Liver (tissue), 9 donors: ENCODE results near the gene LRRC27. TPM values are rescaled to one million over a fixed set of nuclear protein-coding genes. Genes with fewer than 3 reads are reported as not detected.

Experiments used
- DNase-seq: peaks from one replicate; pipeline ENCODE4 v3.0.0-alpha.2; 2017; ENCODE audit warnings: low spot score
- H3K27ac ChIP-seq, 2 donors: one replicate each; pipeline ENCODE4 v1.7.0; 2013; ENCODE audit warnings: inconsistent platforms in 2 of 2, low read length in 2 of 2, control low read depth in 1 of 2, low read depth in 1 of 2, mild to moderate bottlenecking in 1 of 2
- H3K27me3 ChIP-seq, 4 donors: one replicate each; pipeline versions ENCODE4 v1.6.1 to v1.7.0; 2013; ENCODE audit warnings: low read length in 3 of 4, inconsistent platforms in 1 of 4, mild to moderate bottlenecking in 1 of 4, moderate library complexity in 1 of 4; ENCODE audit not compliant: control insufficient read depth in 4 of 4, insufficient read depth in 4 of 4
- H3K36me3 ChIP-seq, 4 donors: one replicate each; pipeline versions ENCODE4 v1.6.1 to v1.7.0; 2013; ENCODE audit warnings: low read length in 3 of 4, mild to moderate bottlenecking in 3 of 4, low read depth in 1 of 4, moderate library complexity in 1 of 4; ENCODE audit not compliant: control insufficient read depth in 4 of 4, insufficient read depth in 3 of 4
- H3K4me1 ChIP-seq, 4 donors: one replicate each; pipeline versions ENCODE4 v1.6.1 to v1.7.0; 2013; ENCODE audit warnings: low read length in 3 of 4, mild to moderate bottlenecking in 3 of 4, moderate library complexity in 1 of 4; ENCODE audit not compliant: control insufficient read depth in 4 of 4, insufficient read depth in 4 of 4
- H3K4me3 ChIP-seq, 3 donors: one replicate each; pipeline versions ENCODE4 v1.6.1 to v1.7.0; 2013; ENCODE audit warnings: low read length in 3 of 3, control low read depth in 1 of 3, low read depth in 1 of 3, mild to moderate bottlenecking in 1 of 3
- H3K9ac ChIP-seq, 2 donors: one replicate each; pipeline ENCODE4 v1.7.0; 2013; ENCODE audit warnings: low read length in 2 of 2, mild to moderate bottlenecking in 2 of 2, moderate library complexity in 2 of 2, control low read depth in 1 of 2, low read depth in 1 of 2
- H3K9me3 ChIP-seq, 4 donors: one replicate each; pipeline versions ENCODE4 v1.6.1 to v1.7.0; 2013; ENCODE audit warnings: low read length in 3 of 4; ENCODE audit not compliant: control insufficient read depth in 4 of 4
- ATF3 ChIP-seq: IDR thresholded peaks from 2 replicates; pipeline ENCODE4 v1.6.1; 2016; ENCODE audit warnings: antibody characterized with exemption
- EGR1 ChIP-seq, 2 donors: IDR thresholded peaks; 2 replicates each; pipeline ENCODE4 v1.6.1; 2016 to 2018; ENCODE audit warnings: antibody characterized with exemption in 2 of 2, low read depth in 2 of 2
- FOXA1 ChIP-seq: IDR thresholded peaks from 2 replicates; pipeline ENCODE4 v1.6.1; 2016; ENCODE audit warnings: antibody characterized with exemption
- FOXA2 ChIP-seq: IDR thresholded peaks from 2 replicates; pipeline ENCODE4 v1.6.1; 2016; ENCODE audit warnings: antibody characterized with exemption
- GABPA ChIP-seq, 2 donors: IDR thresholded peaks in 1 of 2; conservative IDR thresholded peaks in 1 of 2; 2 replicates each; pipeline ENCODE4 v1.6.1; 2016; ENCODE audit warnings: antibody characterized with exemption in 2 of 2, mild to moderate bottlenecking in 1 of 2, moderate library complexity in 1 of 2
- HNF4A ChIP-seq, 2 donors: conservative IDR thresholded peaks; 2 replicates each; pipeline ENCODE4 v1.6.1; 2016; ENCODE audit warnings: antibody characterized with exemption in 2 of 2, mild to moderate bottlenecking in 2 of 2
- HNF4G ChIP-seq: IDR thresholded peaks from 2 replicates; pipeline ENCODE4 v1.6.1; 2016; ENCODE audit warnings: antibody characterized with exemption
- JUND ChIP-seq, 2 donors: IDR thresholded peaks; 2 replicates each; pipeline ENCODE4 v1.6.1; 2016; ENCODE audit warnings: antibody characterized with exemption in 2 of 2
- MAX ChIP-seq: IDR thresholded peaks from 2 replicates; pipeline ENCODE4 v1.6.1; 2016; ENCODE audit warnings: antibody characterized with exemption
- NR2F2 ChIP-seq: IDR thresholded peaks from 2 replicates; pipeline ENCODE4 v1.6.1; 2016; ENCODE audit warnings: antibody characterized with exemption
- RAD21 ChIP-seq, 2 donors: IDR thresholded peaks; 2 replicates each; pipeline ENCODE4 v1.6.1; 2016; ENCODE audit warnings: antibody characterized with exemption in 2 of 2, mild to moderate bottlenecking in 2 of 2
- RXRA ChIP-seq, 2 donors: IDR thresholded peaks; 2 replicates each; pipeline ENCODE4 v1.6.1; 2017 to 2018; ENCODE audit warnings: antibody characterized with exemption in 2 of 2, mild to moderate bottlenecking in 1 of 2
- SP1 ChIP-seq: IDR thresholded peaks from 2 replicates; pipeline ENCODE4 v1.6.1; 2018; ENCODE audit warnings: antibody characterized with exemption, mild to moderate bottlenecking
- TAF1 ChIP-seq: conservative IDR thresholded peaks from 2 replicates; pipeline ENCODE4 v1.6.1; 2016; ENCODE audit warnings: antibody characterized with exemption, mild to moderate bottlenecking
- YY1 ChIP-seq: IDR thresholded peaks from 2 replicates; pipeline ENCODE4 v1.6.1; 2016; ENCODE audit warnings: antibody characterized with exemption, mild to moderate bottlenecking
- ZBTB33 ChIP-seq: IDR thresholded peaks from 2 replicates; pipeline ENCODE4 v1.6.1; 2016; ENCODE audit warnings: antibody characterized with exemption
- WGBS: extraction: QIAGEN DNeasy Blood & Tissue Kit; methylation state at CpG from one replicate; pipeline ENCODE4 v1.1.7; 2013; 5-methylcytosine and 5-hydroxymethylcytosine counted together
- polyA plus RNA-seq, 2 donors: library from polyadenylated mRNA; stranded (reverse) in 1 of 2; unstranded in 1 of 2; fragments of 200-250 nt in 1 of 2; fragments of >200 nt in 1 of 2; fragmentation: Nextera tagmentation in 1 of 2; extraction: Ambion mirVana in 1 of 2; gene quantifications; one replicate each; pipeline versions ENCODE4 v1.2.1 to v1.2.3, GENCODE V29; 2013 to 2015
- total RNA-seq, 2 donors: library from RNA; depleted of rRNA; stranded (reverse); fragments of >200 nt; gene quantifications; one replicate each; pipeline ENCODE4 v1.2.3, GENCODE V29; 2014
- TF ChIP-seq, protein P1 (sequence below): fragments of 150-350 bp; IDR thresholded peaks from 2 replicates; pipeline ENCODE4 v1.5.1; 2017; ENCODE audit warnings: improper control_type of control experiment, low read depth, low read length; ENCODE audit not compliant: missing input control
- TF ChIP-seq, protein P2 (sequence below): IDR thresholded peaks from 2 replicates; pipeline ENCODE4 v1.6.1; 2016; ENCODE audit warnings: antibody characterized with exemption, mild to moderate bottlenecking
- donor health status: healthy.
- donor health status: healthy.
- donor health status: healthy.
- donor health status: healthy.
- donor health status: healthy.

The LRRC27 gene
- total and polyA plus RNA-seq, 4 donors = 1.8 to 2.8 (median 2.6) TPM

- Histone ChIP-seq H3K27ac (no peak overlapping the region), H3K9me3 (peaks cover 0 to 4% (median 0%) of the 10 kb centered on the region in 4 donors), H3K4me1 (peaks cover 0 to 6% (median 3%) of the 10 kb centered on the region in 4 donors), H3K9ac (no peak overlapping the region), H3K36me3 (no peaks in the 10 kb centered on the region), H3K27me3 (no peaks in the 10 kb centered on the region), H3K4me3 (no peak overlapping the region)
- TF ChIP-seq FOXA1 (no peak), RXRA (IDR thresholded peaks at IDR 0.05) (no peak), MAX (no peak), EGR1 (IDR thresholded peaks at IDR 0.05; ENCODE audit: low read depth in 2 of 2) (no peak), FOXA2 (no peak), NR2F2 (no peak), JUND (IDR thresholded peaks at IDR 0.05) (no peak), TAF1 (no peak), ZBTB33 (no peak), HNF4A (conservative IDR thresholded peaks at IDR 0.05) (no peak), HNF4G (no peak), ATF3 (no peak), YY1 (no peak), SP1 (no peak), RAD21 (IDR thresholded peaks at IDR 0.05) (no peak)
- TF ChIP-seq, protein P1, sequence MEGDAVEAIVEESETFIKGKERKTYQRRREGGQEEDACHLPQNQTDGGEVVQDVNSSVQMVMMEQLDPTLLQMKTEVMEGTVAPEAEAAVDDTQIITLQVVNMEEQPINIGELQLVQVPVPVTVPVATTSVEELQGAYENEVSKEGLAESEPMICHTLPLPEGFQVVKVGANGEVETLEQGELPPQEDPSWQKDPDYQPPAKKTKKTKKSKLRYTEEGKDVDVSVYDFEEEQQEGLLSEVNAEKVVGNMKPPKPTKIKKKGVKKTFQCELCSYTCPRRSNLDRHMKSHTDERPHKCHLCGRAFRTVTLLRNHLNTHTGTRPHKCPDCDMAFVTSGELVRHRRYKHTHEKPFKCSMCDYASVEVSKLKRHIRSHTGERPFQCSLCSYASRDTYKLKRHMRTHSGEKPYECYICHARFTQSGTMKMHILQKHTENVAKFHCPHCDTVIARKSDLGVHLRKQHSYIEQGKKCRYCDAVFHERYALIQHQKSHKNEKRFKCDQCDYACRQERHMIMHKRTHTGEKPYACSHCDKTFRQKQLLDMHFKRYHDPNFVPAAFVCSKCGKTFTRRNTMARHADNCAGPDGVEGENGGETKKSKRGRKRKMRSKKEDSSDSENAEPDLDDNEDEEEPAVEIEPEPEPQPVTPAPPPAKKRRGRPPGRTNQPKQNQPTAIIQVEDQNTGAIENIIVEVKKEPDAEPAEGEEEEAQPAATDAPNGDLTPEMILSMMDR = no peak
- TF ChIP-seq, protein P2, sequence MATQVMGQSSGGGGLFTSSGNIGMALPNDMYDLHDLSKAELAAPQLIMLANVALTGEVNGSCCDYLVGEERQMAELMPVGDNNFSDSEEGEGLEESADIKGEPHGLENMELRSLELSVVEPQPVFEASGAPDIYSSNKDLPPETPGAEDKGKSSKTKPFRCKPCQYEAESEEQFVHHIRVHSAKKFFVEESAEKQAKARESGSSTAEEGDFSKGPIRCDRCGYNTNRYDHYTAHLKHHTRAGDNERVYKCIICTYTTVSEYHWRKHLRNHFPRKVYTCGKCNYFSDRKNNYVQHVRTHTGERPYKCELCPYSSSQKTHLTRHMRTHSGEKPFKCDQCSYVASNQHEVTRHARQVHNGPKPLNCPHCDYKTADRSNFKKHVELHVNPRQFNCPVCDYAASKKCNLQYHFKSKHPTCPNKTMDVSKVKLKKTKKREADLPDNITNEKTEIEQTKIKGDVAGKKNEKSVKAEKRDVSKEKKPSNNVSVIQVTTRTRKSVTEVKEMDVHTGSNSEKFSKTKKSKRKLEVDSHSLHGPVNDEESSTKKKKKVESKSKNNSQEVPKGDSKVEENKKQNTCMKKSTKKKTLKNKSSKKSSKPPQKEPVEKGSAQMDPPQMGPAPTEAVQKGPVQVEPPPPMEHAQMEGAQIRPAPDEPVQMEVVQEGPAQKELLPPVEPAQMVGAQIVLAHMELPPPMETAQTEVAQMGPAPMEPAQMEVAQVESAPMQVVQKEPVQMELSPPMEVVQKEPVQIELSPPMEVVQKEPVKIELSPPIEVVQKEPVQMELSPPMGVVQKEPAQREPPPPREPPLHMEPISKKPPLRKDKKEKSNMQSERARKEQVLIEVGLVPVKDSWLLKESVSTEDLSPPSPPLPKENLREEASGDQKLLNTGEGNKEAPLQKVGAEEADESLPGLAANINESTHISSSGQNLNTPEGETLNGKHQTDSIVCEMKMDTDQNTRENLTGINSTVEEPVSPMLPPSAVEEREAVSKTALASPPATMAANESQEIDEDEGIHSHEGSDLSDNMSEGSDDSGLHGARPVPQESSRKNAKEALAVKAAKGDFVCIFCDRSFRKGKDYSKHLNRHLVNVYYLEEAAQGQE = no peak
- WGBS = 86% methylated on average over 12 of the region's 12 CpGs
- DNase-seq = no peak
Measured at GRCh38 chr10:132313305-132313704, 18.7 kb upstream of the LRRC27 start.

DNA sequence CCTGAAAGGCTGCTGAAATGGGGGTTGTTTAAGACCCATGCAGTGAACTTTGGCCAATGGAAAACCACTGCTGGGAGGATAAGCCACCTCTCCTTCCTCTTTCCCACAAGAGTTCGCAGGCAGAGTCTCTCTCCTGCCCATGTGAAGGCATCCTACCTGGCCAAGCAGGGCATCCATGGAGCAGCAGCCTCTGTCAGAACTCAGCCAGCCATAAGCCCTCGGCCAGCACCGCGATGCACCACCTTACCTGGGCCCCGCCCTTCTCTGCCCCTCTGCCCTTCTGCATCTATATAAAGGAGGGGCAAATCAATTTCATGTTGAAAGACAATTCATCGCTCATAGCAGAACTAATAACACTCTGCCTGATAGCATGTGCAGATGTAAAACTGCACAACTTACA lies 18.1 kb upstream of the LRRC27 start:
- 94% methylated on average over 6 of the region's 6 CpGs for WGBS
- no peak overlapping the region for H3K27ac ChIP-seq
- peaks cover 0 to under 1% (median 0%) of the 10 kb centered on the region in 4 donors for H3K4me1 ChIP-seq
- H3K27me3 ChIP-seq = no peaks in the 10 kb centered on the region
- no peak for DNase-seq
- no peak overlapping the region for H3K4me3 ChIP-seq
- H3K9me3 ChIP-seq = peaks cover 0 to 4% (median 0%) of the 10 kb centered on the region in 4 donors
- H3K9ac ChIP-seq = no peak overlapping the region
- H3K36me3 ChIP-seq = no peaks in the 10 kb centered on the region
- no peak for TF ChIP-seq SP1
- no peak for TF ChIP-seq HNF4A (conservative IDR thresholded peaks at IDR 0.05)
- TF ChIP-seq NR2F2 = no peak
- TF ChIP-seq RXRA (IDR thresholded peaks at IDR 0.05) = no peak
- TF ChIP-seq GABPA (IDR thresholded peaks at IDR 0.05 in 1 of 2, conservative IDR thresholded peaks at IDR 0.05 in 1 of 2) = no peak
- no peak for TF ChIP-seq RAD21 (IDR thresholded peaks at IDR 0.05)
- no peak for TF ChIP-seq ZBTB33
- TF ChIP-seq HNF4G = no peak
- TF ChIP-seq, protein P2 = no peak
- no peak for TF ChIP-seq JUND (IDR thresholded peaks at IDR 0.05)
- TF ChIP-seq FOXA2 = no peak
- no peak for TF ChIP-seq FOXA1
- no peak for TF ChIP-seq MAX
